BJ (cell line): ENCODE results near the gene ANO9. TPM values are rescaled to one million over a fixed set of nuclear protein-coding genes. Genes with fewer than 3 reads are reported as not detected.

Experiments
- CTCF ChIA-PET: fragments of 350-600 bp; formaldehyde crosslinking; extraction: SDS; loops from one replicate; lab custom pipeline; 2021; ENCODE audit warnings: antibody characterized with exemption, inconsistent platforms; lab: Yijun Ruan, JAX
- POLR2A ChIA-PET: fragments of 300-600 bp; sonication (Branson Sonifier 250); formaldehyde crosslinking; extraction: SDS; loops from one replicate; lab custom pipeline; 2021; ENCODE audit warnings: antibody characterized with exemption; lab: Charles Lee
- DNase-seq: peaks from one replicate; pipeline ENCODE4 v3.0.0-alpha.2; 2011; ENCODE audit warnings: low read depth
- H3K27me3 ChIP-seq: 2 replicates; pipeline ENCODE4 v1.6.0; 2011; ENCODE audit warnings: low read length; ENCODE audit not compliant: control insufficient read depth, insufficient read depth
- H3K36me3 ChIP-seq: 2 replicates; pipeline ENCODE4 v1.5.1; 2011; ENCODE audit warnings: low read length; ENCODE audit not compliant: control insufficient read depth, insufficient read depth
- H3K4me3 ChIP-seq: 2 replicates; pipeline ENCODE4 v1.5.1; 2011; ENCODE audit warnings: low read depth, mild to moderate bottlenecking, control low read depth, low read length
- polyA plus RNA-seq: library from polyadenylated mRNA; depleted of rRNA; stranded (reverse); fragments of >200 nt; gene quantifications from 2 replicates; pipeline ENCODE4 v1.2.3, GENCODE V29; 2011
- TF ChIP-seq, protein P1 (sequence below): IDR thresholded peaks from 2 replicates; pipeline ENCODE4 v1.5.1; 2011; ENCODE audit warnings: low read depth, mild to moderate bottlenecking, control low read depth, inconsistent platforms, low read length, moderate library complexity; ENCODE audit not compliant: insufficient read depth

ANO9 gene
- polyA plus RNA-seq, 1 experiment = not detected

DNA sequence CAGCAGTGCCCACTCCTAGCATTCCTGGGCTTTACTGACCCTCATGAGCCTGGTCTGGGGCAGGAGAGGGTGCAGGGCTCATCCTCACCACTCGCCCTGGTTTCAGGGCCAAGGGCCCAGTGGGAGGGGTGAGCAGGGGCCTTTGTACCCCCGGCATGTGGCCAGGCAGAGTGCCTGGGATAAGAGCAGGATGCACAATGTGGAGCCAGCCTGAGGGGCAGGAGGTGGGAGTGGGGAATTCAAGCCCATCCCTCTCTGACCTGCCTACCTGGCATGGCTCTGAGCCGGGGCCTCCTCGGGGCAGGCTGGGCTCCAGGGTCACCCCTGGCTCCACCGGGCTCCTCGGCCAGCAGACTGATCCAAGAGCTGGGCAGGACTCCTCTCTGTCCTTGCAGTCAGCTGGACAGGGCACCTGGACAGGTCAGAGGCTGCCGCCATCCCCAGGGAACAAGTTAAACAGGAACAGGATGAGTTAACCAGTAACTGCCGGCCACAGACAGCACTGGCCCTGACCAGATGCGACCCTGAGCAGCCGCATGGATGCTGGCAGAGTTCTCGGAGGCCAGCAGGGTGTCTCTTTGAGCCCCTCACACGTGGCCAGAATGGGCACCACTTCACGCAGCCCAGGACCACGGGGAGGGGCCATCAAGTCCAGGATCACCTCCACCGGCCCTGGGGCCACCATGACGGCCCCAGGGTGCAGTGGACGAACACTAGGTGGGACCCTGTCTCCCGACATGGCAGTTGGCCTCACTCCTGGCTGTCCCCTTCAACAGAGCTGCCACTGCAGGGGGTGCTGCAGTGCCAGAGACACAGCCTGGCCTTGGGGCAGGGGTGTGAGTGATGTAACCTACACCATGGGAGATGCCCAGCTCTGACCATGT is 32.0 kb downstream of the ANO9 start:
- no peak for DNase-seq
- H3K27me3 ChIP-seq = no peaks in the 10 kb centered on the region
- ChIA-PET CTCF (interaction anchor here (1.5 to 2.0 kb wide), 2 partner anchors 13 to 39 kb away, joined by 4 read pairs; no protein-coding TSS in a partner anchor), POLR2A (no interaction called here)
- no peaks in the 10 kb centered on the region for H3K36me3 ChIP-seq
- H3K4me3 ChIP-seq = no peak overlapping the region
- TF ChIP-seq, protein P1, sequence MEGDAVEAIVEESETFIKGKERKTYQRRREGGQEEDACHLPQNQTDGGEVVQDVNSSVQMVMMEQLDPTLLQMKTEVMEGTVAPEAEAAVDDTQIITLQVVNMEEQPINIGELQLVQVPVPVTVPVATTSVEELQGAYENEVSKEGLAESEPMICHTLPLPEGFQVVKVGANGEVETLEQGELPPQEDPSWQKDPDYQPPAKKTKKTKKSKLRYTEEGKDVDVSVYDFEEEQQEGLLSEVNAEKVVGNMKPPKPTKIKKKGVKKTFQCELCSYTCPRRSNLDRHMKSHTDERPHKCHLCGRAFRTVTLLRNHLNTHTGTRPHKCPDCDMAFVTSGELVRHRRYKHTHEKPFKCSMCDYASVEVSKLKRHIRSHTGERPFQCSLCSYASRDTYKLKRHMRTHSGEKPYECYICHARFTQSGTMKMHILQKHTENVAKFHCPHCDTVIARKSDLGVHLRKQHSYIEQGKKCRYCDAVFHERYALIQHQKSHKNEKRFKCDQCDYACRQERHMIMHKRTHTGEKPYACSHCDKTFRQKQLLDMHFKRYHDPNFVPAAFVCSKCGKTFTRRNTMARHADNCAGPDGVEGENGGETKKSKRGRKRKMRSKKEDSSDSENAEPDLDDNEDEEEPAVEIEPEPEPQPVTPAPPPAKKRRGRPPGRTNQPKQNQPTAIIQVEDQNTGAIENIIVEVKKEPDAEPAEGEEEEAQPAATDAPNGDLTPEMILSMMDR = no peak

DNA sequence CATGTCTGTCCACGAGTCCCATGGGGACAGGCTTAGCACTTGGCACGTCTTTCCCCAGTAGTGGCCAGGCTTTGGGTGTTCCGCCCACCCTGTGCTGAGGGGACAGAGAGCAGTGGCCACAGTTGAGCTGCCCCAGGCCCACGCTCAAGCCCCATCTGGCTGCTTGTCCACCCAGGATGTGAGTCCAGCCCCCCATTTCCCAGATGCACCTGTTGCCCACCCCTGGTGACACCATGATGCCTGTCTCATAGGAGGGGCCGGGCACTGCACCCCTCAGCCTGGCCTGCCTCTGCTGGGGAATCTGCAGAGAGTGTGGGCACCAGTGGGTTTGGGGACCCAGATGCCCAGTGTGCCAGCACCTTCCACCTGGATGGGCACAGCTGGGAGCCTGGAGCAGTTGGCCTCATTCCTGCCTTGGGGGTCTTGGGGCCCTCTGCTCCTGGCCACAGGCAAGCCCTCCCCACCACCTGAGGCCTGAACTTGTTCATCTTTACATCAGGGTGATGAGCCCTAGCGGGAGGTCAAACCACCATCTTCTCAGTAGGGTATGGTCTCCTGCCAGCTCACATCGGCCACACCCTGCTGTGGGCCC is 32.7 kb downstream of the ANO9 start:
- TF ChIP-seq, protein P1 = no peak
- Histone ChIP-seq H3K27me3 (no peaks in the 10 kb centered on the region), H3K36me3 (no peaks in the 10 kb centered on the region), H3K4me3 (no peak overlapping the region)
- POLR2A ChIA-PET = no interaction called here
- CTCF ChIA-PET = interaction anchor here (1.5 to 2.0 kb wide), 2 partner anchors 13 to 40 kb away, joined by 4 read pairs; no protein-coding TSS in a partner anchor
- DNase-seq = no peak

DNA sequence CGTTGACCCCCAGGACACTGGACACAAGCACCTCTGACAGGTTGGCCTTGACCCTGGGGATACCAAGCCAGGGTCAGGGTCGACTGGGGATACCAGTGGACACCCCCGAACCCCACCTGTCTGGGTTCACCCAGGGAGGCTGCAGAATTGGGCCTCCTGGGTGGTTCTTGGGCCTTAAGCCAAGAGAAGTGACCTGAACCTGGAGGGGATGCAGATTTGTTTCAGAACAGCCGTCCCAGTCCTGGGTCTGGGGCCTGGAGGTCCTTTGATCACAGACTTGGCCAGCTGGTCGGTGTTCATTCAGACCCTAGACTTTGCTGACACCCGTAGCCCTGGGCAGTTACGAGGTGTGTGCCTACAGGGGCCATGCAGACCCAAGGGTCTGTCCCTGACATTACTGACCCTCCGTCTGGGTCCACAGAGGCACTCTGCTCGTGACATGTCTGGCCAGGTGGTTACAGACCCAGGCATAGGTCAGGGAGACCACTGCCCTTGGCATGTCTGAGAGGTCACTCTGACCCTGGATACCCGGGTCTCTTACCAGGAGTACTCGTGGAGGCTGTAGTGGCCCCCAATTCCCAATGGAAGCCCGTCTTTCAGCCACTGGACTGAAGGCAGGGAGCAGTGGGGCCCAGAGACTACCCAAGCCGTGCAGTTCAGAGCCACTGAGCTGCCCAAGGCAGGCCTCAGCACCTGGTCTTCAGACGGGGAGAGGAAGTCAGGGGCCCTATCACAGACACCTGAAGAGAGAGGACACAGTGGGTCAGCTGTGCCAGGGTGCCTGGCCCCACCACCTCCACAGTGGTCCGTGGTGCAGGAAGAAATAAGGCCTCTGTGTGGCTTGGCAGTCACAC is 33.4 kb downstream of the ANO9 start:
- TF ChIP-seq, protein P1 = no peak
- DNase-seq = no peak
- H3K27me3 ChIP-seq = no peaks in the 10 kb centered on the region
- CTCF ChIA-PET = interaction anchor here (1.0 to 3.3 kb wide), 4 partner anchors 12 to 46 kb away, joined by 3 to 11 read pairs (median 4); no protein-coding TSS in a partner anchor
- H3K36me3 ChIP-seq = no peaks in the 10 kb centered on the region
- no peak overlapping the region for H3K4me3 ChIP-seq
- POLR2A ChIA-PET = no interaction called here

DNA sequence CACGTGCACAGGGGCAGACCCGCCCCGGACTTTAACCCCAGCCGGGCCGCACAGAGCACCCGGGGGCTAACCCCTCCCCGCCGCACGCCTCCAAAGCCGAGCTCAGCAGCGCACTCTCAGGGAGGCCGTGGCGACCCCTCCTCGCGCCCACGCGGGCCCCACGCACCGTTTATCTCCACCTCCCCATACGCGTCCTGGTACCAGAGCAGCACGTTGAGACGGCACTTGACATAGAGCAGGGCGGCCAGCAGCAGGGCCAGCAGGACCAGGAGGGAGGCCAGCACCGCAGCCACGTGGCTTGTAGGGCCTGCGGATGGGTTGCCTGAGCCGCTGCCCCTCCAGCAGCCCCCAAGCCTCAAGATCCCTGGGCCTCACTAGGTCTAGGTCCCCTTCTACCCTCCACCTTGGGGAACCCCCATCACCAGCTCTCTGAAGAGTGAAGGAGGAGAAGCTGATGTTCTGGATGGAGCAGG is 34.1 kb downstream of the ANO9 start:
- TF ChIP-seq, protein P1 = no peak
- no peak for DNase-seq
- Histone ChIP-seq H3K27me3 (no peaks in the 10 kb centered on the region), H3K36me3 (no peaks in the 10 kb centered on the region), H3K4me3 (peak overlapping the region; percentile 8; the same call in 1 of the 2 replicates)
- ChIA-PET POLR2A (interaction anchor here (0.6 to 0.7 kb wide), 3 partner anchors 9 to 52 kb away, joined by 3 to 17 read pairs (median 3); no protein-coding TSS in a partner anchor), CTCF (interaction anchor here (1.0 to 3.3 kb wide), 3 partner anchors 11 to 45 kb away, joined by 3 to 11 read pairs (median 7); no protein-coding TSS in a partner anchor)
